Regular cardiac myocyte (primary cell): ENCODE measurements around the gene CDK5RAP3. TPM values are rescaled to one million over a fixed set of nuclear protein-coding genes. Genes with fewer than 3 reads are reported as not detected.

Experiments
- total RNA-seq: library from RNA; depleted of rRNA; stranded (reverse); fragments of >200 nt; gene quantifications from 2 replicates; pipeline ENCODE4 v1.2.3, GENCODE V29; 2014

CDK5RAP3 gene, protein sequence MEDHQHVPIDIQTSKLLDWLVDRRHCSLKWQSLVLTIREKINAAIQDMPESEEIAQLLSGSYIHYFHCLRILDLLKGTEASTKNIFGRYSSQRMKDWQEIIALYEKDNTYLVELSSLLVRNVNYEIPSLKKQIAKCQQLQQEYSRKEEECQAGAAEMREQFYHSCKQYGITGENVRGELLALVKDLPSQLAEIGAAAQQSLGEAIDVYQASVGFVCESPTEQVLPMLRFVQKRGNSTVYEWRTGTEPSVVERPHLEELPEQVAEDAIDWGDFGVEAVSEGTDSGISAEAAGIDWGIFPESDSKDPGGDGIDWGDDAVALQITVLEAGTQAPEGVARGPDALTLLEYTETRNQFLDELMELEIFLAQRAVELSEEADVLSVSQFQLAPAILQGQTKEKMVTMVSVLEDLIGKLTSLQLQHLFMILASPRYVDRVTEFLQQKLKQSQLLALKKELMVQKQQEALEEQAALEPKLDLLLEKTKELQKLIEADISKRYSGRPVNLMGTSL
- 63.7 and 76.5 TPM in 2 replicates for total RNA-seq

DNA sequence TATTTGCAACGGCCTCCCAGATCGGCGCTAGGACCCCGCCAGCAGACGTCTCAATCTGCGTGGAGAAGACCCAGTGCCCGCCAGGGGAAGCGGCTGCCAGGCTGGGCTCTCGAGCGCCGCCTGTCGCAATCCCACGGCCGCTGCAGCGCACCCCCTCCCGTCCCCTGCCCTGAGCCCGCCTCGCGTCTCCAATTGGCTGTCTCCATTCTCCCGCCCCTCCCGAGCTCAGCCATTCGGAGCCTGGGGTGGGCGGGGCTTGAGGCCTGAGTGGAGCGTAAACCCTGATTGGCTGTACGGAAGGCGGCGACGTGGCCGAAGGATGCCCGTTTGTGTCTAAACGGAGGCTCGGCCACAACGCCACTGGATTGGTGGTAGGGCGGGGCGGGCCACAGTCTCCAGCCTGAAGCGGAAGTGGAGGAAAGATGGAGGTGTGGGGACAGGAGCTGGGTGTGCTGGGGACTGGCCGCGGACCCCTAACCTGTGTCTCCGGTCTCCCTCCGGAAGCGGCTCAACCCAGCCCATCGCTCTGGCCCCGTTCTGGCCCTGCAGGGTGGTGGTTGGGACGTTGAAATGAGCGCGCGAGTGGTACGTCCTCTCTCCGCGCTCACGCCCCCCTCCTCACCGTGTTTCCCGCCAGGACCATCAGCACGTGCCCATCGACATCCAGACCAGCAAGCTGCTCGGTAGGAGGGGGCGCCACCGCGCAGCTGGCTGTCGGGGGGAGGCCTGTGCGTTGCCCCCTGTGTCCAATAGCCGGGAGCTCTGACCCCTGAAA is at the start of gene CDK5RAP3:
CDK5RAP3 (plus strand) TSS at position 389 of the 775 bp plus-strand sequence; CDS start at position 423, 34 bp downstream.

DNA sequence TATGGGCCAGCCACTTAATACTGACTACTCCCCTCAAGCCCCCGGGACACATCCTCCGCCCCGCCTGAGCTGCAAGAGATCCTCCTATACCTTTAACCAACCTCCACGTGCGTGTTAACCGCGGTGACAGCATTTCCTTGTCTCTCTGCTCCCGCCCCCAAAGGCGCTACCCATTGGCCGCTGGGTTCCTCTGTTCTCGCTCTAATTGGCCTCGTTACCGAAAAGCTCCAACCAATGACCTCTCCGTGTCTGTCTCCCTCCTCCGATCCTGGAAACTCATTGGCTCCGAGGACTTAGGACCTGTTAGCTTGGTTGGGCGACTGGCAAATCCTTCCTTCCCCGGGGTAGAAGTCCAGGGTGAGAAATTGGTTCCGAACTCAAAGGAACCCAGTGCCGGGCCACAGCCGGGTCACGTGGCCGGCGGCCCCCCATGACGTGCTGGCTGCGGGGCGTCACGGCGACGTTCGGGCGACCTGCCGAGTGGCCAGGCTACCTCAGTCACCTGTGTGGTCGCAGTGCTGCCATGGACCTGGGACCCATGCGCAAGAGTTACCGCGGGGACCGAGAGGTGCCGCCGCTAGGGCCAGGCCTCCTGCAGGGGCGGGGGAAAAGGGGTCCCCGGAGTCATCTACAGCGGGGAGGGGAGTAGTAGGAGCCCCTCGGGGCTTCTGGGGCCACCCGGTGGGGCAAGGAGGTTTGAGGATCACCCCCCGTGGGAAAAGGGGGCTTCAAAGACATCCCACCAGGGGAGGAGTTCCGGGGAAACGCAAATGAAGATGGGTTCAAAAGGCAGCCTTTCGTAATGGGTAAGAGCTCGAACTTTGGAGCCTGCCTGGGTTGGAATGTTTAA is 29.4 kb upstream of the CDK5RAP3 start, which contains the start of gene PNPO:
PNPO (plus strand) TSS at position 326 of the 850 bp plus-strand sequence; CDS start at position 431, 105 bp downstream.

DNA sequence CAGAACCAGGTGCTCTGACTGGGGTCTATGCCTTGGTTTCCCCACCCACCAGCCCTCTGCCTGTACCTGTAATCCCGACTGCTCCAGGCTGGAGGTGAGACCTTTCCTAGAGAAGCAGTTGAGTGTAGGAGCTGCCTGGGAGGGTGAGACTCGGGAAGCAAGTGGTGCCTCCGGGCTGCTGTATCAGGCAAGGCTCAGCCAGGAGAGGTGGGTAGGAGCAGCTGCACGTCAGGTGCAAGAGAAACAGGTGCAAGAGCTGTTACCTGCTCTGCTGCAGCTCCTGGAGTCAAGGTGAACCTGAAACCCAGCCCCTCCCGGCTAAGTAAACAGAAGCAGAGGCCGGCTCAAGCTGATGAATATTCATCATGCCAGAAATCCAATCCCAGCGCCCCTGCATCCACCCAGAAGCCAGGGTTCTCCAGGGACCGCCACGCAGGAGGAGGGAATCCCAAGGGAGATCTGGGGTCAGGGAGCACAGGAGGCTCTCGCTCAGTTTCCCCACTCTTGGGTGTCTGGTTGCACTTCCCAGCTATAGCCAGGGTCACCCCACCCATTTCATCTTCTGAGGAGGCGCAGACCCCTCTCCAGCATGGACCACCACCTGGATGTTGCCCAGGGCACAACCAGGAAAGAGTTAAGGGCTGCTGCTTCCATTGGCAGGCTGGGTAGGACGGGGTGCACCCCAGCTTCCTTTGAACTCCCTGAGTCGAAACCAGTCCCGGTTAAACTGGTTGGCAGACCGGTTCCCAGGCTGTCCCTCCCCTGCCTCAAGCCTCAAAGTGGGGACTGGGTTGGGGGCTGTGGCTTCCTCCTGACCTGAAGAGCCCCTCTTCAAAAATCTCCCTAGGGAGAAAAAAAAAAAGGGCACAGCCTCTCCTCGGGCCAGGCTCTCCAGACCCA is 13.1 kb upstream of the CDK5RAP3 start, which contains the start of gene PRR15L:
PRR15L (minus strand) TSS at position 293 of the 900 bp plus-strand sequence. CDS start 4,649 bp downstream, outside the sequence.

Other genes with a start within 250 kb of the CDK5RAP3 start
- gene TBX21, start 237.9 kb upstream of the CDK5RAP3 start, total RNA-seq = not detected in 2 replicates
- gene OSBPL7, start 149.3 kb upstream of the CDK5RAP3 start, total RNA-seq = 4.2 and 9.6 TPM in 2 replicates
- gene MRPL10, start 139.6 kb upstream of the CDK5RAP3 start, total RNA-seq = 14.4 and 26.6 TPM in 2 replicates
- 0.19 TPM in 1 of 2 replicates, not detected in the other for gene LRRC46, start 139.4 kb upstream of the CDK5RAP3 start, total RNA-seq
- 18.2 and 32.7 TPM in 2 replicates for gene SCRN2, start 129.8 kb upstream of the CDK5RAP3 start, total RNA-seq
- under 0.01 and 0.56 TPM in 2 replicates for gene SP6, start 120.0 kb upstream of the CDK5RAP3 start, total RNA-seq
- 0.19 and 0.28 TPM in 2 replicates for gene SP2, start 74.9 kb upstream of the CDK5RAP3 start, total RNA-seq
- 40.0 and 59.6 TPM in 2 replicates for gene PNPO, start 29.5 kb upstream of the CDK5RAP3 start, total RNA-seq
- gene PRR15L, start 13.2 kb upstream of the CDK5RAP3 start, total RNA-seq = not detected in 2 replicates
- 49.9 and 63.3 TPM in 2 replicates for gene COPZ2, start 66.7 kb downstream of the CDK5RAP3 start, total RNA-seq
- 134 and 148 TPM in 2 replicates for gene NFE2L1, start 77.2 kb downstream of the CDK5RAP3 start, total RNA-seq
- 47.6 and 77.3 TPM in 2 replicates for gene CBX1, start 130.4 kb downstream of the CDK5RAP3 start, total RNA-seq
- gene SNX11, start 136.7 kb downstream of the CDK5RAP3 start, total RNA-seq = 11.0 and 16.5 TPM in 2 replicates